ENCODE data around the gene CLOCK.

DNA sequence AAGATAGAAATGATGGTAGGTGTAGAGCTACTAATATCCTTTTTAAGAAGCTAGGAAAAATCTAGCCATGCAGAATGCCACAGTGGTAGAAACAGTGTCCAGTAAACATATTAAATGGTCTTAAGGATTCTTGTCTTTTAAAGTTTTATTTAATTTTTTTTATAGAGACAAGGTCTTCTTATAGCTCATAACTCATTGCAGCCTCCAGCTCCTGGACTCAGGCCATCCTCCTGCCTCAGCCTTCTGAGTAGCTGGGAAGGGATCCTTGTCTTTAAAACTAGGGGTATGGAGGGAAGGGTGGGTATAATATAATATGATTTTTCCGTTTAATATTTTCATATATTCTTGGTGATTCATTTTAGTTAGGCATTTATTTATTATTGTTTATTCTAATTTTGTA is 147.1 kb downstream of the CLOCK start:
- no peak for TF ChIP-seq NFIC (IDR thresholded peaks at IDR 0.05; ENCODE audit: low read length)
- TF ChIP-seq ETV6 (CRISPR knock-in tag; conservative IDR thresholded peaks at IDR 0.05): no peak
- TF ChIP-seq, protein P1, sequence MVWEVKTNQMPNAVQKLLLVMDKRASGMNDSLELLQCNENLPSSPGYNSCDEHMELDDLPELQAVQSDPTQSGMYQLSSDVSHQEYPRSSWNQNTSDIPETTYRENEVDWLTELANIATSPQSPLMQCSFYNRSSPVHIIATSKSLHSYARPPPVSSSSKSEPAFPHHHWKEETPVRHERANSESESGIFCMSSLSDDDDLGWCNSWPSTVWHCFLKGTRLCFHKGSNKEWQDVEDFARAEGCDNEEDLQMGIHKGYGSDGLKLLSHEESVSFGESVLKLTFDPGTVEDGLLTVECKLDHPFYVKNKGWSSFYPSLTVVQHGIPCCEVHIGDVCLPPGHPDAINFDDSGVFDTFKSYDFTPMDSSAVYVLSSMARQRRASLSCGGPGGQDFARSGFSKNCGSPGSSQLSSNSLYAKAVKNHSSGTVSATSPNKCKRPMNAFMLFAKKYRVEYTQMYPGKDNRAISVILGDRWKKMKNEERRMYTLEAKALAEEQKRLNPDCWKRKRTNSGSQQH (CRISPR knock-in tag; IDR thresholded peaks at IDR 0.05; ENCODE audit: low read depth): no peak
- TF ChIP-seq, protein P2, sequence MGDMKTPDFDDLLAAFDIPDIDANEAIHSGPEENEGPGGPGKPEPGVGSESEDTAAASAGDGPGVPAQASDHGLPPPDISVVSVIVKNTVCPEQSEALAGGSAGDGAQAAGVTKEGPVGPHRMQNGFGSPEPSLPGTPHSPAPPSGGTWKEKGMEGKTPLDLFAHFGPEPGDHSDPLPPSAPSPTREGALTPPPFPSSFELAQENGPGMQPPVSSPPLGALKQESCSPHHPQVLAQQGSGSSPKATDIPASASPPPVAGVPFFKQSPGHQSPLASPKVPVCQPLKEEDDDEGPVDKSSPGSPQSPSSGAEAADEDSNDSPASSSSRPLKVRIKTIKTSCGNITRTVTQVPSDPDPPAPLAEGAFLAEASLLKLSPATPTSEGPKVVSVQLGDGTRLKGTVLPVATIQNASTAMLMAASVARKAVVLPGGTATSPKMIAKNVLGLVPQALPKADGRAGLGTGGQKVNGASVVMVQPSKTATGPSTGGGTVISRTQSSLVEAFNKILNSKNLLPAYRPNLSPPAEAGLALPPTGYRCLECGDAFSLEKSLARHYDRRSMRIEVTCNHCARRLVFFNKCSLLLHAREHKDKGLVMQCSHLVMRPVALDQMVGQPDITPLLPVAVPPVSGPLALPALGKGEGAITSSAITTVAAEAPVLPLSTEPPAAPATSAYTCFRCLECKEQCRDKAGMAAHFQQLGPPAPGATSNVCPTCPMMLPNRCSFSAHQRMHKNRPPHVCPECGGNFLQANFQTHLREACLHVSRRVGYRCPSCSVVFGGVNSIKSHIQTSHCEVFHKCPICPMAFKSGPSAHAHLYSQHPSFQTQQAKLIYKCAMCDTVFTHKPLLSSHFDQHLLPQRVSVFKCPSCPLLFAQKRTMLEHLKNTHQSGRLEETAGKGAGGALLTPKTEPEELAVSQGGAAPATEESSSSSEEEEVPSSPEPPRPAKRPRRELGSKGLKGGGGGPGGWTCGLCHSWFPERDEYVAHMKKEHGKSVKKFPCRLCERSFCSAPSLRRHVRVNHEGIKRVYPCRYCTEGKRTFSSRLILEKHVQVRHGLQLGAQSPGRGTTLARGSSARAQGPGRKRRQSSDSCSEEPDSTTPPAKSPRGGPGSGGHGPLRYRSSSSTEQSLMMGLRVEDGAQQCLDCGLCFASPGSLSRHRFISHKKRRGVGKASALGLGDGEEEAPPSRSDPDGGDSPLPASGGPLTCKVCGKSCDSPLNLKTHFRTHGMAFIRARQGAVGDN (CRISPR knock-in tag; IDR thresholded peaks at IDR 0.05): no peak
- TF ChIP-seq, protein P3, sequence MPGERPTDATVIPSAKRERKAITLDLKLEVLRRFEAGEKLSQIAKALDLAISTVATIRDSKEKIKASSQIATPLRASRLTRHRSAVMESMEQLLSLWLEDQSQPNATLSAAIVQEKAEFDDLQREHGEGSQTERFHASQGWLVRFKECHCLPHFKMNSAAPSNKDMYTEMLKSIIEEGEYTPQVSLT (CRISPR knock-in tag; IDR thresholded peaks at IDR 0.05; ENCODE audit: borderline replicate concordance, low read depth): no peak
- no peak for TF ChIP-seq ZNF296 (CRISPR knock-in tag; conservative IDR thresholded peaks at IDR 0.05)
- TF ChIP-seq, protein P4, sequence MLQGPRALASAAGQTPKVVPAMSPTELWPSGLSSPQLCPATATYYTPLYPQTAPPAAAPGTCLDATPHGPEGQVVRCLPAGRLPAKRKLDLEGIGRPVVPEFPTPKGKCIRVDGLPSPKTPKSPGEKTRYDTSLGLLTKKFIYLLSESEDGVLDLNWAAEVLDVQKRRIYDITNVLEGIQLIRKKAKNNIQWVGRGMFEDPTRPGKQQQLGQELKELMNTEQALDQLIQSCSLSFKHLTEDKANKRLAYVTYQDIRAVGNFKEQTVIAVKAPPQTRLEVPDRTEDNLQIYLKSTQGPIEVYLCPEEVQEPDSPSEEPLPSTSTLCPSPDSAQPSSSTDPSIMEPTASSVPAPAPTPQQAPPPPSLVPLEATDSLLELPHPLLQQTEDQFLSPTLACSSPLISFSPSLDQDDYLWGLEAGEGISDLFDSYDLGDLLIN (CRISPR knock-in tag; IDR thresholded peaks at IDR 0.05; ENCODE audit: borderline replicate concordance): no peak
- no peak for TF ChIP-seq NCOA2 (CRISPR knock-in tag; IDR thresholded peaks at IDR 0.05)
- TF ChIP-seq, protein P5, sequence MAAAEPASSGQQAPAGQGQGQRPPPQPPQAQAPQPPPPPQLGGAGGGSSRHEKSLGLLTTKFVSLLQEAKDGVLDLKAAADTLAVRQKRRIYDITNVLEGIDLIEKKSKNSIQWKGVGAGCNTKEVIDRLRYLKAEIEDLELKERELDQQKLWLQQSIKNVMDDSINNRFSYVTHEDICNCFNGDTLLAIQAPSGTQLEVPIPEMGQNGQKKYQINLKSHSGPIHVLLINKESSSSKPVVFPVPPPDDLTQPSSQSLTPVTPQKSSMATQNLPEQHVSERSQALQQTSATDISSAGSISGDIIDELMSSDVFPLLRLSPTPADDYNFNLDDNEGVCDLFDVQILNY (CRISPR knock-in tag; conservative IDR thresholded peaks at IDR 0.05): no peak
